Left ventricle myocardium superior (tissue), 1 donor: Measurements from ENCODE around the gene SLC5A6. TPM values are rescaled to one million over a fixed set of nuclear protein-coding genes. Genes with fewer than 3 reads are reported as not detected.
A peak's percentile ranks its signal among the peaks of the same experiment; 100 is the strongest.
"Not testable (repeated sequence)": the region's sequence is repeated elsewhere in the genome, so short reads cannot be mapped to it uniquely, and the experiment has no call there.

Experiments used
- ATAC-seq: fragments of 200-7000 bp; cut with Tn5 transposase; one replicate; pipeline ENCODE4 v1.9.1; 2020; ENCODE audit warnings: mild to moderate bottlenecking, moderate library complexity
- DNase-seq: peaks from one replicate; pipeline ENCODE4 v3.0.0-alpha.2; 2020
- intact Hi-C: fragments of 100-400 bp; cut with micrococcal nuclease; formaldehyde crosslinking; loops from one replicate; pipeline ENCODE4 v1.11.0; 2022
- total RNA-seq: library from RNA; stranded (reverse); fragmentation: NEBNext Ultra II Directional; extraction: Animal tissue kit (Norgen Biotek cat#: 25700); gene quantifications from one replicate; pipeline ENCODE4 v1.2.1, GENCODE V29; 2021
- donor health status: DM: no; HTN: yes; CAD: no; lungs with severe emphysema.

Gene SLC5A6
- total RNA-seq, 1 donor from 2014 or later: 13.3 TPM

GRCh38 chr2:27185331-27186026 is 26.6 kb downstream of the SLC5A6 start:
- no peak for DNase-seq

GRCh38 chr2:27184115-27184514 is 28.0 kb downstream of the SLC5A6 start:
- ATAC-seq (peak; percentile 75), DNase-seq (peak; percentile 43)
- intact Hi-C loops: loop anchor here (10.0 kb wide), 1 partner anchor 89 kb away; no protein-coding TSS in a partner anchor

More at GRCh38 chr2:27185331-27186026, 26.6 kb downstream of the SLC5A6 start:
- intact Hi-C loops: loop anchor here (10.0 kb wide), 1 partner anchor 91 kb away; no protein-coding TSS in a partner anchor
- ATAC-seq: peak; percentile 83

- no peak for DNase-seq
- no peak for ATAC-seq
- intact Hi-C loops: loop anchor here (10.0 kb wide), 1 partner anchor 88 kb away; no protein-coding TSS in a partner anchor
Measured at GRCh38 chr2:27182346-27182745, 29.7 kb downstream of the SLC5A6 start.

- ATAC-seq (no peak), DNase-seq (no peak)
- intact Hi-C loops: no loop called here
Measured at GRCh38 chr2:27179344-27180000, 32.6 kb downstream of the SLC5A6 start.

- no peak for ATAC-seq
- intact Hi-C loops: no loop called here
- no peak for DNase-seq
Measured at GRCh38 chr2:27178469-27178868, 33.6 kb downstream of the SLC5A6 start.

GRCh38 chr2:27177441-27178351 is 34.4 kb downstream of the SLC5A6 start:
- no peak for ATAC-seq
- intact Hi-C loops: no loop called here

GRCh38 chr2:27175781-27176180 is 36.3 kb downstream of the SLC5A6 start:
- DNase-seq, intact Hi-C loops, ATAC-seq: not testable (repeated sequence)

More at GRCh38 chr2:27177441-27178351, 34.4 kb downstream of the SLC5A6 start:
- DNase-seq: no peak

GRCh38 chr2:27175330-27175729 is 36.7 kb downstream of the SLC5A6 start:
- intact Hi-C loops: no loop called here
- DNase-seq: no peak
- ATAC-seq: no peak

GRCh38 chr2:27174638-27175037 is 37.4 kb downstream of the SLC5A6 start:
- DNase-seq: no peak
- ATAC-seq: no peak

GRCh38 chr2:27171351-27171848 is 40.7 kb downstream of the SLC5A6 start:
- DNase-seq (no peak), ATAC-seq (no peak)
- intact Hi-C loops: no loop called here

More at GRCh38 chr2:27174638-27175037, 37.4 kb downstream of the SLC5A6 start:
- intact Hi-C loops: no loop called here

- DNase-seq: no peak
- ATAC-seq: no peak
- intact Hi-C loops: no loop called here
Measured at GRCh38 chr2:27170581-27171337, 41.3 kb downstream of the SLC5A6 start.

- intact Hi-C loops: no loop called here
- ATAC-seq: no peak
- no peak for DNase-seq
Measured at GRCh38 chr2:27164960-27165763, 46.9 kb downstream of the SLC5A6 start.

- no peak for DNase-seq
- no peak for ATAC-seq
- intact Hi-C loops: no loop called here
Measured at GRCh38 chr2:27162151-27163121, 49.6 kb downstream of the SLC5A6 start.

GRCh38 chr2:27160191-27160590 is 51.9 kb downstream of the SLC5A6 start:
- intact Hi-C loops: no loop called here
- ATAC-seq: no peak
- no peak for DNase-seq

- DNase-seq (no peak), ATAC-seq (no peak)
- intact Hi-C loops: no loop called here
Measured at GRCh38 chr2:27159271-27159670, 52.8 kb downstream of the SLC5A6 start.

- DNase-seq: no peak
Measured at GRCh38 chr2:27158468-27158867, 53.6 kb downstream of the SLC5A6 start.

GRCh38 chr2:27155069-27155520 is 57.0 kb downstream of the SLC5A6 start:
- no peak for DNase-seq
- intact Hi-C loops: no loop called here
- no peak for ATAC-seq

More at GRCh38 chr2:27158468-27158867, 53.6 kb downstream of the SLC5A6 start:
- intact Hi-C loops: no loop called here
- no peak for ATAC-seq
